NCI-H146 treated with DMSO at 0.1 percent for 48 hours (cell line): ENCODE data around the gene CFAP52.
"Not testable (repeated sequence)": the region's sequence is repeated elsewhere in the genome, so short reads cannot be mapped to it uniquely, and the experiment has no call there.

Experiments
- DNase-seq: peaks from one replicate; lab custom pipeline; 2025; ENCODE audit not compliant: unreplicated experiment; lab: John Stamatoyannopoulos, UW

Gene CFAP52

DNA sequence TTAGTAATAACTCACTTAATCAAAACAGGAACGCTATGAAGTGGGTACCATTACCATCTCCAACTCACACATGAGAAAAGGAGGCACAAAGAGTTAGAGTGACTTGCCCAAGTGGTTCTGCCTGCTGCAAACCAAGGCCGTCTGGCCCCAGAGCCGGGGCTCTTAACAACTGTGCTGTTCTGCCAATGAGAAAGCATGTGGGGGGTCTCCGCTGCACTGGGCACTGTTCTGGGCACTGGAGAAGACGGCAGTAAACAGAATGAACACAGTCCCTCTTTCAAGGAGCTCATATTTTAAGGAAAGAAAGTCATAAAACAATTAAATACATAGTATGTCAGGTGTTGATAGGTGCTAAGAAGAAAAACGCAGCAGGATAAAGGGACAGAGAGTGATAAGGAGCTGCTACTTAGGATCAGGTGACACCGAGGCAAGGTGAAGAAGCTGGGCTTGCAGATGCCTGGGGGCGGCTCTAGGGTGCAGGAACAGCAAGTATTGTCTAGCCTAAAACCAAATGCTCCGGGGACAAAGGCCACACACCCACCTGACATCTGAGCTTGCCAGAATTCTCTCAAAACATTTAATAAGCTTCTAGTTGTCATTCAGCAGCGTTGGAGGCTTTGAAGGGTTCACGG, 7.4 kb upstream of the CFAP52 start:
- no peak for DNase-seq

- DNase-seq, result no peak
These were observed 5.2 kb upstream of the CFAP52 start for GRCh38 chr17:9571201-9571600.

GRCh38 chr17:9575381-9576101, 901 bp upstream of the CFAP52 start, which contains the start of gene STX8:
TSS of gene STX8 (minus strand) at chr17:9575820. CDS start at chr17:9575808, 12 bp downstream.
- DNase-seq, result peak; percentile 73

DNA sequence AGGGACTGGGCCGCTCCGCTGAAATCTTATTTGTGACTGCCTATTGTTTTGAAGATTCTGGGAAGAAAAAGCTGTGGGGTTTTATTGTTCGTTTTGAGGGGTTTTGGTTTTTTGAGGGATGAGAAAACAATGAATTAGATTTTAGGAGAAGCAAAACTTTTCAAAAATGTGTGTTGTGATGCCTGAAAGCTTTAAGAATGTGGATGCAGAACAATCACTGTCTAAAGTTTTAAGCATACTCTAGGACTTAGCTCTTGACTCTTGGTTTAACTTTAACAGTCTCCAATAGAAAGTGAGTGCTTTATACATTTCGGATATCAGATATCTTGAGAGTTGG, 899 bp downstream of the CFAP52 start:
- DNase-seq, result no peak

- no peak for DNase-seq
These were observed 11.7 kb downstream of the CFAP52 start for GRCh38 chr17:9587969-9588656.

- DNase-seq, result no peak
These were observed 17.6 kb downstream of the CFAP52 start for GRCh38 chr17:9594065-9594464.

- not testable (repeated sequence) for DNase-seq
These were observed 21.2 kb downstream of the CFAP52 start for GRCh38 chr17:9597638-9598037.

DNA sequence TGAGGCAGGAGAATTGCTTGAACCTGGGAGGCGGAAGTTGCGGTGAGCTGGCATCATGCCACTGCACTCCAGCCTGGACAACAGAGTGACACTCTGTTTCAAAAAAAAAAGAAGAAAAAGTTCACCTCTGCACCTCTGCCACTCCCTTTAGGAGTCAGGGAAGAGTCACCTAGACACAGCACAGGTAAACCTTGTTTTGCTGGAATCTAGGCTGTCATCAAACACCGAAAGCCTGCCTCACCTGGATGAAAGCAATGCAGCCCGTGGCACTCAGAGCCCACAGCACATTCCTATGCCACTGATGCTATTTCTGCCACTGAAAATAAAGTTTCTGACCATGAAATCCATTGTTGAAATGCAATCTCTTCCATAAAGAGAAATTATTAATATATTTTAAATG, 22.2 kb downstream of the CFAP52 start:
- DNase-seq, result no peak

DNA sequence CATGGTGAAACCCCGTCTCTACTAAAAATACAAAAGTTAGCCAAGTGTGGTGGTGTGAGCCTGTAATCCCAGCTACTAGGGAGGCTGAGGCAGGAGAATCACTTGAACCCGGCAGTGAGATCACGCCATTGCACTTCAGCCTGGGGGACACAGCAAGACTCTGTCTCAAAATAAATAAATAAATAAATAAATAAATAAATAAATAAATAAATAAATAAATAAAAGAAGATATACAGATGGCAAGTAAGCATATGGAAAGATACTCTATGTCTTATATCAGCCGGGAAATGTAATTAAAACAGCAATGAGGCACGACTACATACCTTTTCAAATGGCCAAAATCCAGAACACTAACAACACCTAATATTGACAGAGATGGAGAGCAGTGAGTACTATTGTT, 28.1 kb downstream of the CFAP52 start:
- DNase-seq, result not testable (repeated sequence)

GRCh38 chr17:9606453-9606852, 30.0 kb downstream of the CFAP52 start:
- DNase-seq, result no peak

GRCh38 chr17:9607058-9607457, 30.6 kb downstream of the CFAP52 start:
- DNase-seq, result not testable (repeated sequence)

DNA sequence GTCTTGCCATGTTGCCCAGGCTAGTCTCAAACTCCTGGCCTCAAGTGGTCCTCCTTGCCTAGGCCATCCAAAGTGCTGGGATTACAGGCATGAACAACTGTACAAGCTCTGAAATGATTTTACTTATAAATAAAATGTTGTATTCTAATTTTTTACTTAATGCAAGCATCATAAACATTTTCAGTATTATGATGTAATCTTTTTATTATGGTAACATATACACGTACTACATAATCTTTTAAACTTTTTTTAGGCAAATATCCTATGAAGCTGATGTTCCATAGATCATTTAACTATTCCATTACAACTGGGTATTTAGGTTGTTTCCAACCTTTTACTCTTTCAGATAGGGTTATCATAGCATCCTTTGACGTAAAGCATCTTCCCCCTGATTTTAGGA, 35.1 kb downstream of the CFAP52 start:
- DNase-seq, result no peak

- no peak for DNase-seq
These were observed 35.6 kb downstream of the CFAP52 start for GRCh38 chr17:9612006-9612405.

DNA sequence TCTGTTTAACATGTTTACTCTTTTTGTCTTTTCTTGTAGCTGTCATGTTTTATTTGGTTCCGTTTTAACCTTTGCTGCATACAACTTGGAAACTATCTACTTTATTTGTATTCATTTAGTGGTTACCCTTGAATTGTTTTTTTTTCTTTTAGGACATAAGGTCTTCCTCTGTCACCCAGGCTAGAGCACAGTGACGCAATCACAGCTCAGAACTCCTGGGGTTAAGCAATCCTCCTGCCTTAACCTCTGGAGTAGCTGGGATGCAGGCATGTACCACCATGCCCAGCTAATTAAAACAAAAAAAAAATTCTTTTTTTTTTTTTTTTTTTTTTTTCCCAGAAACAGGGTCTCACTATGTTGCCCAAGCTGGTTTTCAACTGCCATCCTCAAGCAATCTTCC, 39.0 kb downstream of the CFAP52 start:
- DNase-seq, result no peak

- DNase-seq, result no peak
These were observed 46.5 kb downstream of the CFAP52 start for GRCh38 chr17:9622961-9623360.

DNA sequence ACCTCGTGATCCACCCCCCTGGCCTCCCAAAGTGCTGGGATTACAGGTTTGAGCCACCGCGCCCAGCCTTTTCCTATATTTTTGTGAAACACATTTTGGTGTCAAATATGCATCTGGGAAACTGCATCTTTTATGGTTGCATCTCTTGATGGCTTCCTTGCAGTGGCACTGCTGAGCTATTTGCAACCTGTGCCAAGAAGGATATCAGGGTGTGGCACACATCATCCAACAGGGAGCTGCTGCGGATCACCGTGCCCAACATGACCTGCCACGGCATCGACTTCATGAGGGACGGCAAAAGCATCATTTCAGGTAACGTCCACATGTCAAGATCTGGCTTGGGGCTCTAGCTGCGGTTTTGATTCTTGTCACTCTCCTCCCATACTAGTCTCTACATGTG, 52.1 kb downstream of the CFAP52 start:
- no peak for DNase-seq

- no peak for DNase-seq
These were observed 56.3 kb downstream of the CFAP52 start for GRCh38 chr17:9632741-9633140.

DNA sequence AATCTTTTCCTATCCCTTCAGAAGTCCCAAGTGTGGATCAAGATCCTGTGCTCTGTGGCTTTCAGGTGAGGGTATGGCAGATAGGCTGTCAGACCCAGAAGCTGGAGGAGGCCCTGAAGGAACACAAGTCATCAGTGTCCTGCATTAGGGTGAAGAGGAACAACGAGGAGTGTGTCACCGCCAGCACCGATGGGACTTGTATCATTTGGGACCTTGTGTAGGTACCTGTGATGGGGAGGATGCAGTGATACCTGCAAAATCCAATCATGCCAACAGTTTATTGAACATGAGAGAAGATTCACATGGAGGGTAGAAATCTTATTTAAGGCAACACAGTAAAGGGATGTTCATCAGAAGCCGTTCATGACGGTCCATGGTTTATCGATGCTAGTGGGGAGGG, 58.9 kb downstream of the CFAP52 start:
- no peak for DNase-seq

- DNase-seq, result no peak
These were observed 60.1 kb downstream of the CFAP52 start for GRCh38 chr17:9636501-9636900.

DNA sequence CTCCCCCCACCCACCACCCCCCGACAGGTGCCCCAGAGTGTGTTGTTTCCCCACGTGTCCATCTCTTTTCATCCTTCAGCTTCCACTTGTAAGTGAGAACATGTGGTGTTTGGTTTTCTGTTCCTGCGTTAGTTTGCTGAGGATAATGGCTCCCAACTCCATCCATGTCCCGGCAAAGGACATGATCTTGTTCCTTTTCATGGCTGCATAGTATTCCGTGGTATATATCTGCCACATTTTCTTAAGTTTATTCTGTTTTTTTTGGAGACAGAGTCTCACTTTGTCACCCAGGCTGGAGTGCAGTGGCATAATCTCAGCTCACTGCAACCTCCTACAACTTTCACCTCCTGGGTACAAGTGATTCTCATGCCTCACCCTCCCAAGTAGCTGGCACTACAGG, 63.9 kb downstream of the CFAP52 start:
- DNase-seq, result not testable (repeated sequence)

- DNase-seq, result no peak
These were observed 67.2 kb downstream of the CFAP52 start for GRCh38 chr17:9643611-9644010.
